ENCODE results near the gene TMEM123.

DNA sequence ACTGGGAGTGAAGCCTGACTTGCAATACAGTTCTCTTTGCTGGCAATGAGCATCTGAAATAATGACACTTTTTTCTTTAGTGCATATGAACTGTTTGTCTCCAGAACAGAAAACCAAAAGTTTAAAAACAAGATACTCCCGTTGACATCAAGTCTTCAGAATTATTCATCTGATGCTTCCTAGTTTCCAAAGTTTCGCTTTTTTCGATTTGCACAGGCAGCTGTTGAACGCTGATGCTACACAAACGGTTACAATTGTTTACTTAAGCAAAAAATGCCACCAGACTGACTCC, 106.2 kb downstream of the TMEM123 start:
- no peak for TF ChIP-seq POLR2AphosphoS5 (IDR thresholded peaks at IDR 0.05; ENCODE audit: low read depth, low read length)
- no peak for TF ChIP-seq POLR2A (IDR thresholded peaks at IDR 0.05; ENCODE audit: low read depth, low read length)
- TF ChIP-seq TAF1 (IDR thresholded peaks at IDR 0.05; ENCODE audit: low read depth, low read length) = no peak
- no peak for TF ChIP-seq SPI1 (IDR thresholded peaks at IDR 0.05; ENCODE audit: low read depth, low read length)

Measured in GM12891 (cell line).